Measurements from ENCODE around the gene LMAN1L.
A peak's percentile ranks its signal among the peaks of the same experiment; 100 is the strongest.

Gene LMAN1L

DNA sequence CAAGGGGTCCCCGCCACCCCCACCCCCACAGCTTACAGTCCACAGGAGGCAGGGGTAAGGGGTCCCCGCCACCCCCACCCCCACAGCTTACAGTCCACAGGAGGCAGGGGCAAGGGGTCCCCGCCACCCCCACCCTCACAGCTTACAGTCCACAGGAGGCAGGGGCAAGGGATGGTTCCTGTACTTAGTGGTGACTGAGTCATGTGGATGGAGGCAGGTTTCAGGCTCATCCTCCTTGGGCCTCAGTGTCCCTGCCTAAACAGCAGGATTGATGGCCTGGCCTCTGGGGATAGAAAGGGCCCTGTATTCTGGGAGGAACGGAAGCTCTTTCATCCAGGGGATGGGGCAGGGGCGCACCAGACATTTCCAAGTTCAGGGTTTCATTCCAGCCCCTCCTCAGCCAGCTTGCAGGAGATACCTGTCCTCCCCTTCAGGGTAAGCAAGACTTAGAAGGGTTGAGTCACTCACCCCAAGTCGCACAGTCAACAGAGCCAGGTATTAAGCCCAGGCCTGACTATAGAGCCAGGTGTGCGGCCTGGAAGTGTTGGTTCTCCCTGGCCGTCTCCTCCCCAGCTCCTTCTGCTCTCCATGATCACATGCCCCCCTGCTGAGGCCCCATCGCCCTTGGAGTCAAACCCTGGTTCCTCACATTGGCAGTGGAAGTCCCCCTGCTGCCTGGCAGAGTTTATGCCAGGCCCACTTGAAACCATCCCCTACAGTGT lies 18.2 kb upstream of the LMAN1L start:
- DNase-seq, result no peak

DNA sequence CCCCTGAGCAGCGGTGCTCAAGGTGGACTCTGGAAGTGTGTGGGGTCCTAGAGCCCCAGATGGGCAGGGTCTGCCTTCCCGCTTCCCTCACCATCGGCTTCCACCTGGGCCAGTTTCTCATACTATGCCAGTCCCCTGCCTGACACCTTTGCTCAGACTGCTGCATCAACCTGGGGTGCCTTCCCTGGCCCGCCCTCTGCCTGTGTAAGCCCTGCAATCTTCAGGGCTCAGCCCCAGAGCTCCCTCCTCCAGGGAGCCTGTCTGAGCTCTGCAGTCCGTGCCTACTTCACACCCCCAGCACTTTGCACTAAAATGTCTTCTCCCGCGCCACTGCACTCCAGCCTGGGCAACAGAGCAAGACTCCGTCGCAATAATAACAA lies 17.7 kb upstream of the LMAN1L start:
- DNase-seq, result no peak

DNA sequence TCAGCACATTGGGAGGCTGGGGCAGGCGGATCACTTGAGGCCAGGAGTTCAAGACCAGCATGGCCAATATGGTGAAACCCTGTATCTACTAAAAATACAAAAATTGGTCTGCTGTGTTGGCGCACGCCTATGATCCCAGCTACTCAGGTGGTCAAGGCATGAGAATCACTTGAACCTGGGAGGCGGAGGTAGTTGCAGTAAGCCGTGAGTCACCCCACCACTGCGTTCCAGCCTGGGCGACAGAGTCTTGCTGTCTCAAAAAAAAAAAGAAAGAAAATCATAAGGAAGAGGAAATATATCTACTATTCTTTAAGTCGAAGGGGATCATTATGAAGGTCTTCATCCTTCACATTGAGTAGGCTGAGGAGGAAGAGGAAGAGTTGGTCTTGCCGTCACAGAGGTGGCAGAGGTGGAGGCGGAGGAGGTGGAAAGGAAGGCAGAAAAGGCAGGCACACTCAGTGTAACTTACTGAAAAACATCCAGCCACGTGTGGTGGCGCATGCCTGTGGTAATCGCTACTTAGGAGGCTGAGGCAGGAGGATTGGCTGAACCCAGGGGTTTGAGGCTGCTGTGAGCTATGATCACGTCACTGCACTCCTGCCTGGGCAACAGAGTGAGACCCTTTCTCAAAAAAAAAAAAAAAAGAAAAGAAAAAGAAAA lies 16.5 kb upstream of the LMAN1L start:
- no peak for DNase-seq

DNA sequence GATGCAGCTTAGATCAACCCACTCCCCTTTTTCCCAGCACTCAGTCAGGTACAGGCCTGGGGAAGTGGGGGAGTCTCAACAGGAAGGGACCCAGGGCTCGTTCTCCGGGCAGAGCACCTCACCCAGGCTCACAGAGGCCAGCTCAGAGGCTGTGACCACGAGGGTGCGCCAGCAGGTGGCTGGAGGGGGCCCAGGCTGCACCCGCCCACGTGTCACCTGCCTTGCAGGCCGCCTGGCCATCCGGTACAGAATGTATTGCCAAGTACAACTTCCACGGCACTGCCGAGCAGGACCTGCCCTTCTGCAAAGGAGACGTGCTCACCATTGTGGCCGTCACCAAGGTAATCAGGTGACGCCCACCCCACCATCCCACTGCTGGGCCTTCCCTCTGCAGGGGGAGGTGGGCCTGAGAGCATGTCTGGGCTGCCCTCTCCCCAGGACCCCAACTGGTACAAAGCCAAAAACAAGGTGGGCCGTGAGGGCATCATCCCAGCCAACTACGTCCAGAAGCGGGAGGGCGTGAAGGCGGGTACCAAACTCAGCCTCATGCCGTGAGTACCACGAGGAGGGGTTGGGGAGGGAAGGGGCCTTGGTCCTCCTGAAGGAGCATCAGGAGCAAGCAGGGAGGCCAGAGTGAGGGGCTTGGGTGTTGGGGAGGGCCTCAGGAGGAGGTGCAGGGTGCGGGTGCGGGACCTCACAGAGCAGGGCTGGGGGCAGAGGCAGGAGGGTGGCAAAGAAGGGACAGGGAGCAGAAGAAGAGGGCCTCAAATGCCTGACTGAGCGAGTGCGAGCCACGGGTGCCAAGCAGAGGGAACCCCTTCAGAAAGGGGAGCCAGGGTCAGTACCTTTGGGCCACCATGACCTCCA lies 14.0 kb upstream of the LMAN1L start:
- no peak for DNase-seq

DNA sequence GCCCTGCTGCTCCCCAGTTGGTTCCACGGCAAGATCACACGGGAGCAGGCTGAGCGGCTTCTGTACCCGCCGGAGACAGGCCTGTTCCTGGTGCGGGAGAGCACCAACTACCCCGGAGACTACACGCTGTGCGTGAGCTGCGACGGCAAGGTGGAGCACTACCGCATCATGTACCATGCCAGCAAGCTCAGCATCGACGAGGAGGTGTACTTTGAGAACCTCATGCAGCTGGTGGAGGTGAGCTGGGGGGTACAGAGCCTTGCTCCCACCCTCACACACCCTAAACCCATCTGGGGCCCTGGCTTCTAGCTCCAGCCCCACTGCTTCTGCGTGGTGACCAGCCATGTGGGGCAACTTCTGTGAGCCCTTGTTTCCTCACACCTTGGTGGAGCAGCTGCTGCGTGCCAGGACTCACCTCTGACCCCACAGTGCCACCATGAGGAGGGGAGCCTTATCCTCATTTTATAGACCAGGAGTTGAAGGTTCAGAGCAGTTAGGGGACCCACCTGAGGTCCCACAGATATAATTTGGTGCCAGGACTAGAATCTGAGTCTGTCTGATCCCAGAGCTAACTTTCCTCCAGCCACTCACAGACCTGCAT lies 13.3 kb upstream of the LMAN1L start:
- no peak for DNase-seq

DNA sequence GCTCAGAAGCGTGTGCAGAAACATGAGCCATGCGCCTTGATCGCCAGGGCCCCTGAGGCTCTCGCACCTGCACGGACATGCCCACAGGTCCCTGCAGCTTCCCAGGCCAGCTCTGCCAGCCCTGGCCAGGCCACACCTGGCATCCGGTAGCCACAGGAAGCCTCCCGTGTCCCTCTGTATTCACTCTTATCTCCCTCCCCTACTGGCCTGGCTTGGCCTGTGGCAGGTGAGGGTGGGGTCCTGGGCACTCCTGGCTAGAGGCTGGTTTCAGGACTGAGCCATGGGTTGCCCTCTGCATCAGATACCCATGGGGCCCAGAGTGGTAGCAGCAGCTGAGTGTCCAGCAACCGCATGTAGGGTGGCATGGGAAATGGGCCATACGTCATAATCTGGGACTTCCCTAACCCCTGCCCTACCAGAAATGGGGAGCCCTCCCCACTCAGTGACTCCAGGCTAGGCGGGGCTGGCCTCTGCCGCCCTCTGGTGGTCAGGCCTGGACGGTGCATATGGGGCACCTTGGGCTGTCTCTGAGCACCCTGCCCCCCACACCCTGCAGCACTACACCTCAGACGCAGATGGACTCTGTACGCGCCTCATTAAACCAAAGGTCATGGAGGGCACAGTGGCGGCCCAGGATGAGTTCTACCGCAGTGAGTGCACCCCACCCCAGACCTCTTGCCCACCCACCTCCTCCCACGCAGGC lies 12.6 kb upstream of the LMAN1L start:
- peak; percentile 64 for DNase-seq

DNA sequence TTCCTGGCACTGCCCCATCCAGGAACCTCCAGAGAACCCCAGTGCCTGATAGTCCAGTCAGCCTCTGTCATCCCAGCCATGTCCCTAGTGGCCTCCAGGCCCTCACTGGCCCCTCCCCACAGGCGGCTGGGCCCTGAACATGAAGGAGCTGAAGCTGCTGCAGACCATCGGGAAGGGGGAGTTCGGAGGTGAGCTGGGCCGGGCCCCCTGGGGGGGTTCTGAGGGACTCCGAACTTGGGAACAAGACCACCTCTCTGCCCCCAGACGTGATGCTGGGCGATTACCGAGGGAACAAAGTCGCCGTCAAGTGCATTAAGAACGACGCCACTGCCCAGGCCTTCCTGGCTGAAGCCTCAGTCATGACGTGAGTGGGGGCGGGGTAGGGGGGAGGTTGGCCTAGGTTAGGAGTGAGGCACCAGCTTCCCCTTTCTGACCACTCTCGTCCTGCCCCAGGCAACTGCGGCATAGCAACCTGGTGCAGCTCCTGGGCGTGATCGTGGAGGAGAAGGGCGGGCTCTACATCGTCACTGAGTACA lies 12.0 kb upstream of the LMAN1L start:
- no peak for DNase-seq

DNA sequence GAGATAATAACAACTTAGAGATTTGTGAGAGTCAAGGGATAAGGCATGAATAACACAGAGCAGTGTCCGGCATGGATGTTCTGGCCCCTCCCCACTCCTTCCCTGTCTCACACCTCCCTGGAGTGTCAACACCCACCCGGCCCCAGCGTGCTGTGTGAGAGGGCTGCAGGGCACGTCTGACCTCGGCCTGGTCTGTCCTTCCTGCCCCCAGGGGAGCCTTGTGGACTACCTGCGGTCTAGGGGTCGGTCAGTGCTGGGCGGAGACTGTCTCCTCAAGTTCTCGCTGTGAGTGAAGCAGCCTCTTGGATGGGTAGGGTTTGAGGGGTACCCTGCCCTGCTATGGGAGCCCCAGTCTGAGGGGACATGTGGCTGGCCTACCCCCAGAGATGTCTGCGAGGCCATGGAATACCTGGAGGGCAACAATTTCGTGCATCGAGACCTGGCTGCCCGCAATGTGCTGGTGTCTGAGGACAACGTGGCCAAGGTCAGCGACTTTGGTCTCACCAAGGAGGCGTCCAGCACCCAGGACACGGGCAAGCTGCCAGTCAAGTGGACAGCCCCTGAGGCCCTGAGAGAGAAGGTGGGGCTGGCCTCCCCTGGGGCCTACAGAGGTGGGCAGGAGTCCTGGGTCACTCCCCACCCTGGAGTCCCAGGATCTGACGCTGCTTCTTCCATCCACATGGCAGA lies 11.2 kb upstream of the LMAN1L start:
- DNase-seq, result no peak

DNA sequence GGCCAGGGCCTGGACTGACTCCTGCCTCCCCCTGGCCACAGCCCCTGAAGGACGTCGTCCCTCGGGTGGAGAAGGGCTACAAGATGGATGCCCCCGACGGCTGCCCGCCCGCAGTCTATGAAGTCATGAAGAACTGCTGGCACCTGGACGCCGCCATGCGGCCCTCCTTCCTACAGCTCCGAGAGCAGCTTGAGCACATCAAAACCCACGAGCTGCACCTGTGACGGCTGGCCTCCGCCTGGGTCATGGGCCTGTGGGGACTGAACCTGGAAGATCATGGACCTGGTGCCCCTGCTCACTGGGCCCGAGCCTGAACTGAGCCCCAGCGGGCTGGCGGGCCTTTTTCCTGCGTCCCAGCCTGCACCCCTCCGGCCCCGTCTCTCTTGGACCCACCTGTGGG lies 10.3 kb upstream of the LMAN1L start:
- no peak for DNase-seq

DNA sequence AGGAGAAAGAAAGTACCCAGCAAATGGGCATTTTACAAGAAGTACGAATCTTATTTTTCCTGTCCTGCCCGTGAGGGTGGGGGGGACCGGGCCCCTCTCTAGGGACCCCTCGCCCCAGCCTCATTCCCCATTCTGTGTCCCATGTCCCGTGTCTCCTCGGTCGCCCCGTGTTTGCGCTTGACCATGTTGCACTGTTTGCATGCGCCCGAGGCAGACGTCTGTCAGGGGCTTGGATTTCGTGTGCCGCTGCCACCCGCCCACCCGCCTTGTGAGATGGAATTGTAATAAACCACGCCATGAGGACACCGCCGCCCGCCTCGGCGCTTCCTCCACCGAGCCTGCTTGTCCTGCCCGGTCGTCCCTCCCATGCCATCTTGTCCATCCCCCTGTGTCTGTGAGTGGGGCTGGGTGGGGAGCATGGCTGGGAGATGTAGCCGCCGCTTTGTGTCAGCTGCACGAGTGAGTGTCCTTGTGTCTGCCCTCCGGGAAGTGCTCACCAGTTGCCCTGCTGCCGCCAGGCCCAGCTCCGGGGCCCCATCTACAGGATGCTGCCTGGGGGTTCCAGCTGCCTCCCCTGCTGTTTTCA lies 9.7 kb upstream of the LMAN1L start:
- no peak for DNase-seq

DNA sequence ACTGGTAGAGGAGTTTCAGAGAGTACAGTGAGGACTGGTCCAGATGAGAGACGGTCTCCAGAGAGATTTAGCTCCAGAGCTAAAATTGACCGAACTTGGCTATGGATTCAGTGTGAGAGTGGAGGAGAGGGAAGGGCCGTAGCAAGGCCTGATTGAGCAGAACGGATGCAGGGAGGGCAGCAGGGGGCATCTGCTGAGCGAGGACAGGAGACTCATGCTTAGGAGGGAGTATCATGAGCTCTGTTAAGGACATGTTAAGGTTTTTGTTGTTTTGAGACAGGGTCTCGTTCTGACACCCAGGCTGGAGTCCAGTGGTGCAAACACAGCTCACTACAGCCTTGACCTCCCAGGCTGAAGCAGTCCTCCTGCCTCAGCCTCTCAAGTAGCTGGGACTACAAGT lies 7.7 kb upstream of the LMAN1L start:
- no peak for DNase-seq

DNA sequence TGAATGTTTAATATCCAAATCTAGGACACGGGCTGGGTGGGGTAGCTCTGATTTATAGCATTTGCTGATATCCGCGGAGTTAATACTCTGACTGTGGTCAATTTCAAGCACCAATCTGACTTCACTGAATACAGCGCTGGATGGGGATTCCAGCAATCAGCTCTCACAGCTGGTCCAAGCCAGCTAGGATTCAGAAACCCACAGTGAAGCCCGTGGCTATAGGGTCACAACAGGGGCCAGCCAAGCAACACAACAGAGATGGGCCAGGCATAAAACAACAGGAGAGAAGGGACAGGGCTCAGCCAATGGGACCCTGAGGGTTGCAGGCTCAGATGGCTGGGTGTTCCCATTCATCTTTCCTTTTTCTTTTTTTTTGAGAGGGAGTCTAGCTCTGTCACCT lies 5.4 kb upstream of the LMAN1L start:
- no peak for DNase-seq

DNA sequence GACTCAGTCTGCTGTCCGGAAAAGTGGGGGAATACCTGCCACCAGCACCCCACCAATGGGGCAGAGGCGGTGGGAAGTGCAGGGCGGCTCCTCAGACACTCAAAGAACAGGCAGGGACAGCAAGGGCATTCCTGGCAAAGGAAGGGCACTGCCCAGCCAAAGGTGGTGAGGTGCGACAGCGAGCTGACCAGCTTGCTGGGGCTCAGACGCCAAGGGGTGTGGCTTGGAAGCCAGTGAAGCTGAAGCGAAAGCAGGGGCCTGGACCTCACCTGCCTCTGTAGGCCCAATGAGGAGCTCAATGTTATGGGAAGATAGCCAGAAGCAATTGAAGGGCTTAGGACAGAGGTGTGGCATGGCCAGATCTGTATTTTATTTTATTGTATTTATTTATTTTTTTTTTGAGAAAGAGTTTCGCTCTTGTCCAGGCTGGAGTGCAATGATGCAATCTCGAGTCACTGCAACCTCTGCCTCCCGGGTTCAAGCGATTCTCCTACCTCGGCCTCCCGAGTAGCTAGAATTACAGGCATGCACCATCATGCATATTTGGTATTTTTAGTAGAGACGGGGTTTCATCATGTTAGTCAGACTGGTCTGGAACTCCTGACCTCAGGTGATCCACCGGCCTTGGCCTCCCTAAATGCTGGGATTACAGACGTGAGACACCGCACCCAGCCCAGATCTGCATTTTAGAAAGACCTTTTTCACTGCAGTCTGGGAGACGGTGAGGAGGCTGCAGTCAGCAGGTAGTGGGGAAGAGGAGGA lies 4.4 kb upstream of the LMAN1L start:
- no peak for DNase-seq

DNA sequence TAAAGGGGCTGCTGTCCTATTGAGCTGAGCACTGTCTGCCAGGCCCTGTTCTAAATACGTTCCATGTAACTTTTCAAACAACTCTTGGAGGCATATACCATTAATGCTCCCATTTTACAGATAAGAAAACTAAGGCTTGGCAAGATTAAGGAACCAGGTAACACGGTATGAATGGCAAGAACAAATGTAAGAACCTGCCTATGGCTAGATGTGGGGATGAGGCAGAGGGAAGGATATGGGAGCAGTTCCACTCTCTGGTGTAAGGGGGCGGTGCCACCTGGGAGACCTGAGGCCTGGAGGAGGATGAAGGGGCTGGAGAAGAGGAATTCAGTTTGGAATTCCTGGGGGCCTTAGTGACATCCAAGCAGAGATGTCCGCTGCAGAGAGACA lies 3.8 kb upstream of the LMAN1L start:
- DNase-seq, result no peak

DNA sequence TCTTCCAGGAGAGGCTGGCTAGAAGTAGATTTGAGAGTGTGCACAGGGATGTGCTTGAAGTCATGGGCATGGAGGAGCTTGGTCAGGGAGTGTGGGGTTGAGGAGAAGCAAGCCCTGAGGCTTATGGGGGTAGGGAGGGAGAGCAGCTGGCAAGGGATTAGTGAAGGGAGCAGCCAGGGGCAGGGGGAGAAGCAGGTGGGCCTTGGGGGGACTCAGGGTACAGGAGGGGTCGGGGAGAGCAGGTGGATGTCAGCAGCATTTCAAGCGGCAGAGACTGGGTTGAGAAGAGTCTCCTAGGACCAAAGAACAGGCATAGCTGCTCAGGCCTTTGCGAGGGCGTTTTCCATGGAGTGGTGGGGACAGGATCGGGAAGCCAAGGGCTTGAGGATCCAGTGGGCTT lies 3.4 kb upstream of the LMAN1L start:
- DNase-seq, result no peak

DNA sequence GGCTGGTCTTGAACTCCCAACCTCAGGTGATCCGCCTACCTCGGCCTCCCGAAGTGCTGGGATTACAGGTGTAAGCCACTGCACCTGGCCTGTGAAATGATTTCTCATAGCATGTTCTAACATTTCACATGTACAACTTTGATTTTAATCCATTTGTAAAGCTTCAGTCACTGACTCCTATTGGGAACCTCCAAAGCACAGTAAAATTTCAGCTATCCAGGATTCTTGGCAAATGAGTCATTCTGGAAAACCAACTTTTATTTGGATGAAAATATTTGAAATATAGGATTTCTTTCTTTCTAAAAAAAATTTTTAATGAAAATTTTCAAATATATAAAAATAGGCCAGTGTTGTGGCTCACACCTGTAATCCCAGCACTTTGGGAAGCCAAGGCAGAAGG lies 2.7 kb upstream of the LMAN1L start:
- DNase-seq, result no peak

DNA sequence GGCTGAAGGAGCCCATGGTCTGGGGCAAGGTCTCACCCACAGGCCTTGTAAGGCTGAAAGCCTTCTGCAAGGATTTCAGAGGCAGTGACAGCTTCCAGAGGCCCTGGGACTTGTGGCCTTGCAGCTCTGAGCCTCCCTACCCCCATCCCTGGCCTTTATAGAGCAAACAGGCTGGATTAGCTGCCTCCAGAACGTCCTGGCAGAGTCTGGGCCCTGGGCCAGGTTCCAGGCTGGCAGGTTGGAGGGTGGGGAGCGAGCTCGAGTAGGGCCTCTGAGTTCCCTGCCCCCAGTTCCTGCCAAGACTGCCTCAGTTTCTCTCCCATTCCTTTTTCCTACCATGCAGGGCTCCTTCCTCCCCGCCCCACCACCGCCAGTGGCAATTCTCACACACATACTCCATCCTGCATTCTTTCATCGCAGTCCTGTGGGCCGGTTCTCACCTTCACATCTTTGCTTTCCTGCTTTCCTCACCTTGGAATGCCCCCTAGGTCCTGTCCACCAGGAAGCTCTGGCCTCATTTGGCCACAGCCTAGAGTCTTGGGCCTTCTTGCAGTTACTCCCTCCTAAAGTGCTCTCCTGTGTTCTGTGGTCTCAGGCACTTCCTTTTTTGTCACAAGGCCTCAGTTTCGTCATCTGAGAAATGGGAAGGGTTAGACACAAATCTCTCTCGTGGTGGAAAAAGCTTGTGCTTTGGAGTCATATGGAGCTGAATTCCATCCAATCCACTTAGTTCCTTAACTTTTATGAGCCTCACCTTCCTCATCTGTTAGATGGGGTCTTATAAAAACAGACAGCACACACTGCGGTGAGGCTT lies 2.7 kb downstream of the LMAN1L start:
- no peak for DNase-seq

DNA sequence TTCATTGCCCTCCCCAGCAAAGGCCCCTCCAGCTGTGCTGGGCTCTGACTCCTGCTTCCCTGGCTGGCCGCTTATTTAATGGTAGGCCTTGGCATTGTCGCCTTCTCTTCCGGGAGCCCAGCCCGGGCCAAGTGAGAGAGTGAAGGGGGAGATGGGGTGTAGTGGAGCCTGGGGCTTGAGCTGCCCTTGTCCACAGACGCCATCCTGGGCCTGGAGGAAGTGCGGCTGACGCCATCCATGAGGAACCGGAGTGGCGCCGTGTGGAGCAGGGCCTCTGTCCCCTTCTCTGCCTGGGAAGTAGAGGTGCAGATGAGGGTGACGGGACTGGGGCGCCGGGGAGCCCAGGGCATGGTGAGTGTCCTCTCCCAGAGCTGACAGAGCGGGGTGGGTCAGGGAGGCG lies 3.3 kb downstream of the LMAN1L start:
- no peak for DNase-seq

DNA sequence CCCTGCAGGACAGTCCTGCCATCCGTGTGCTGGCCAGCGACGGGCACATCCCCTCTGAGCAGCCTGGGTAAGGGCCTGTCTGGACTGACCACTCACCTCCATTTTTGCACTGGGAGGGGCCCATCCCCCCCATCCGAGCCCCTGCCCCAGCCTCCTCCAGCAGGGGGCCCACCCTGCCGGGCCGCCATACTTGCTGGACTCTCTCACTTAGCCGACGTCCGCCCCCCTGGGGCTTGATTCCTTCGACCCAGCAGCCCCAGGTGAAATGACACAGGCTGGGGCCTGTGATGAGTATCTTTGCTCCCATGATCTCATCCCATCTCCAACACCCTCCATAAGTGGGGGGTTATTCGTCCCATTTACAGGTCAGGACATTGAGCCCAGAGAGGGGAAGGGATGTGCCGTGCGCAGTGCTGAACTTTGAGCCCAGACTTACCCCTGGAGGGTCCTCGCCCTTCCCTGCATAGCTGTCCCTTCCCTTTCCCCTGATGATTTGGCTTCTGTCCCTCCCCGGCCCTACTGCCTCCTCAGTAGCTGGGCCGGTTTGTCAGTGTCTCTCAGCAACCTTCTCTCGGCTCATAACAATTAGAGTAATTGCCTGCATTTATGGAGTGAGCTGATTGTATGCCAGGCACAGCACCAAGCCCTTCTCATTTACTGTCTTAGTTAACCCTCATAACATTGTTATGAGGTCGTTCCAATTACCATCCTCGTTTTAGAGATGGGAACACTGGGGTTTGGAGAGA lies 4.2 kb downstream of the LMAN1L start:
- DNase-seq, result no peak

All from GDM1 (cell line).